Adipocyte (in vitro differentiated cells): ENCODE data around the gene DIP2A.

Experiments used
- DNase-seq: peaks from one replicate; pipeline ENCODE4 v3.0.0-alpha.2; 2015; ENCODE audit warnings: low read depth
- H3K27me3 ChIP-seq: replicated peaks from 2 replicates; pipeline ENCODE4 v1.7.0; 2013; ENCODE audit warnings: mild to moderate bottlenecking, low read length, moderate library complexity; ENCODE audit not compliant: control insufficient read depth, insufficient read depth
- H3K36me3 ChIP-seq: 2 replicates; pipeline ENCODE4 v1.7.0; 2013; ENCODE audit warnings: low read length, mild to moderate bottlenecking, moderate library complexity; ENCODE audit not compliant: control insufficient read depth, insufficient read depth, severe bottlenecking
- H3K4me1 ChIP-seq: 2 replicates; pipeline ENCODE4 v1.7.0; 2013; ENCODE audit warnings: mild to moderate bottlenecking, low read length, moderate library complexity; ENCODE audit not compliant: control insufficient read depth, insufficient read depth
- H3K4me3 ChIP-seq: 2 replicates; pipeline ENCODE4 v1.7.0; 2013; ENCODE audit warnings: mild to moderate bottlenecking, low read length, moderate library complexity
- H3K9ac ChIP-seq: 2 replicates; pipeline ENCODE4 v1.7.0; 2013; ENCODE audit warnings: mild to moderate bottlenecking, low read length, moderate library complexity
- H3K9me3 ChIP-seq: 2 replicates; pipeline ENCODE4 v1.7.0; 2013; ENCODE audit warnings: mild to moderate bottlenecking, low read length, moderate library complexity; ENCODE audit not compliant: control insufficient read depth

The DIP2A gene

GRCh38 chr21:46553993-46554392 is 95.3 kb downstream of the DIP2A start:
- H3K4me3 ChIP-seq, result no peak overlapping the region
- no peak overlapping the region for H3K9ac ChIP-seq
- DNase-seq, result no peak
- peaks cover 85% of the 10 kb centered on the region for H3K36me3 ChIP-seq
- no peaks in the 10 kb centered on the region for H3K9me3 ChIP-seq
- H3K4me1 ChIP-seq, result no peaks in the 10 kb centered on the region
- H3K27me3 ChIP-seq, result no peaks in the 10 kb centered on the region

DNA sequence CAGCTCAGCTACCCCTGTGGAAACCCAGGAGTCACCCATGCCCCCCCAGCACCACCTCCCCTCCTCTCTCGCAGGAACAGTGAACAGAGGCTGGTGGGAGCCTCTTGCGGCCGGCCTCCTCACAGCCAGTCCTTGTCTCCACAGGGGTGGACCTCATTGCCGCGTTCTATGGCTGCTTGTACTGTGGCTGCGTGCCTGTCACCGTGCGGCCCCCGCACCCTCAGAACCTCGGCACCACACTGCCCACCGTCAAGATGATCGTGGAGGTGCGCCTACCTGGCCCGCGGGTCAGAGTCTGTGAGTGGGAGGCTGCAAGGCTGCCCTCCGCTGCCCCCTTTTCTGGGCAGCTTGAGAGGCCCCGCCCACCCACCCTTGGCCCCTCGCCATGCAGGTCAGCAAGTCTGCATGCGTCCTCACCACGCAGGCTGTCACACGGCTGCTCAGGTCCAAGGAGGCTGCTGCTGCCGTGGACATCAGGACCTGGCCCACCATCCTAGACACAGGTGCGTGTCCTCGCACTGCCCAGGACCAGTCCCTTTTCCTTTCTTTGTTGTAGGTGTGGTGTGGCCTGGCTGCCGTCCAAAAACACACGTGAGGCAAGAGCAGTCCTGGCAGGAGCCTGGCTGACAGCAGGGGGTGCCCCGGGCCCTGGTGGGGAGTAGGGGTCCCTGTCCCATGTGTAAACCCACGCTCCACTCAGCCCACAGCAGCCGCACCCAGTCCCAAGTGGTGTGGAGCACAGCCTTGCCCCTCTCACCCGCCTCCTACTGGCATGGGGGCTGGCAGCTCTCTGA is 95.9 kb downstream of the DIP2A start:
- Histone ChIP-seq H3K4me3 (no peak overlapping the region), H3K36me3 (peaks cover 86% of the 10 kb centered on the region), H3K9me3 (no peaks in the 10 kb centered on the region), H3K27me3 (no peaks in the 10 kb centered on the region), H3K9ac (no peak overlapping the region), H3K4me1 (no peaks in the 10 kb centered on the region)
- DNase-seq, result no peak

DNA sequence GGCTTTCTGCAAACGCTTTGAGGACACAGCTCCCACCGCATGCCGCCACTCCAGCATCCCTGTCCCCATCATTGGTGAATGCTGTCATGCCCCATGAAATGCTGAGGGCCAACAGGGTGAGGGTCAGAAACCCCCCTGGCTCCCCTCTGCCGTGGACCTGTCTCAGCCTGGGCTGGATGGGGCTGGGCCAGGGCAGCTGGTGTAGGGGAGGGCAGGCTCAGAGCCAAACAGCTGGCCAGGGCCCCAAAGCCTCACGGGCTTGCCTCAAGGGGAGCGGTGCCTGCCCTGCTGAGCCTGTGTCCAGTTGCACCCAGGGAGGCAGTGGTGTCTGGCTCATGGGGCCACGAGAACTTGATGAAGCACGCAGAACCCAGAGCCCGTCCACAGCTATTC is 96.5 kb downstream of the DIP2A start:
- peaks cover 85% of the 10 kb centered on the region for H3K36me3 ChIP-seq
- no peaks in the 10 kb centered on the region for H3K9me3 ChIP-seq
- no peaks in the 10 kb centered on the region for H3K4me1 ChIP-seq
- no peak for DNase-seq
- H3K4me3 ChIP-seq, result no peak overlapping the region
- H3K9ac ChIP-seq, result no peak overlapping the region
- H3K27me3 ChIP-seq, result no peaks in the 10 kb centered on the region

DNA sequence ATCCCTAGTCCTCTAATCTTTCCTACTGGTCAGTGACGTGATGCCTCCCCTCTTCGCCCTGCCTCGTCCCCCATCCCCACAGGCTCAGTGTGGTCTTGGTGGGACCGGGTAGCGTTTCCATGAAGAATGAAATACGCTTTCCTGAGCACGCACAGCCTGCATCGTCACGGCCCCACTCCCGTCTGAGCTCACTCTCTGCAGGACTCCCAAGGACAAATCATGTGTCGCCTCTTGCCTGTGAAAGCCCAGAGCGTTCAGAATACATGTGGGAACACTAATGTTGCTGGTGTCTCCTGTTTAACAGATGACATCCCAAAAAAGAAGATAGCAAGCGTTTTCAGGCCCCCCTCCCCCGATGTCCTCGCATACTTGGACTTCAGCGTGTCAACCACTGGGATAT is 97.0 kb downstream of the DIP2A start:
- no peak overlapping the region for H3K4me3 ChIP-seq
- H3K36me3 ChIP-seq, result peaks cover 85% of the 10 kb centered on the region
- no peak for DNase-seq

GRCh38 chr21:46556802-46557201 is 98.1 kb downstream of the DIP2A start:
- Histone ChIP-seq H3K9ac (no peak overlapping the region), H3K4me1 (no peaks in the 10 kb centered on the region), H3K36me3 (peaks cover 85% of the 10 kb centered on the region), H3K9me3 (no peaks in the 10 kb centered on the region), H3K4me3 (no peak overlapping the region), H3K27me3 (no peaks in the 10 kb centered on the region)
- DNase-seq, result no peak

More for the DNA sequence above, 97.0 kb downstream of the DIP2A start:
- H3K4me1 ChIP-seq, result no peaks in the 10 kb centered on the region
- H3K9ac ChIP-seq, result no peak overlapping the region
- H3K9me3 ChIP-seq, result no peaks in the 10 kb centered on the region
- no peaks in the 10 kb centered on the region for H3K27me3 ChIP-seq

DNA sequence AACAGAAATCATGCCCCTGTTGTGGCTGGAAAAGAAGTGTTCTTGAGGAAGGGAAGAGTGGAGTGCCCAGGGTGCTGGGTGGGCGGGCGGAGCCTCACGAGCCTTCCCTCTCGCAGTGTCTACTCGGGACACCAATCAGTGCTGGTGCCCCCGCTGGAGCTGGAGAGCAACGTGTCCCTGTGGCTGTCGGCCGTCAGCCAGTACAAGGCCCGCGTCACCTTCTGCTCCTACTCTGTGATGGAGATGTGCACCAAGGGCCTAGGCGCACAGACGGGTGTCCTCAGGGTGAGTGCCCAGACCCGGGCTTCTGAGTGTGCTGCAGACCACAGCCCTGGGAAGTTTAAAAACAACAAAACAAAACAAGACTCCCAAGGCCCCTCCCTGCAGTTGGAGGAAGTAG is 98.8 kb downstream of the DIP2A start:
- Histone ChIP-seq H3K4me3 (no peak overlapping the region), H3K36me3 (peaks cover 85% of the 10 kb centered on the region), H3K4me1 (no peaks in the 10 kb centered on the region), H3K9me3 (no peaks in the 10 kb centered on the region), H3K27me3 (no peaks in the 10 kb centered on the region), H3K9ac (no peak overlapping the region)
- DNase-seq, result no peak

GRCh38 chr21:46557919-46558392 is 99.3 kb downstream of the DIP2A start:
- H3K4me1 ChIP-seq, result no peaks in the 10 kb centered on the region
- no peak overlapping the region for H3K4me3 ChIP-seq
- peaks cover 86% of the 10 kb centered on the region for H3K36me3 ChIP-seq
- no peak overlapping the region for H3K9ac ChIP-seq
- no peaks in the 10 kb centered on the region for H3K27me3 ChIP-seq
- DNase-seq, result no peak
- H3K9me3 ChIP-seq, result no peaks in the 10 kb centered on the region

GRCh38 chr21:46559291-46559983 is 100.7 kb downstream of the DIP2A start:
- H3K4me3 ChIP-seq, result no peak overlapping the region
- peaks cover 88% of the 10 kb centered on the region for H3K36me3 ChIP-seq
- H3K9ac ChIP-seq, result no peak overlapping the region
- no peaks in the 10 kb centered on the region for H3K9me3 ChIP-seq
- H3K27me3 ChIP-seq, result no peaks in the 10 kb centered on the region
- H3K4me1 ChIP-seq, result no peaks in the 10 kb centered on the region
- no peak for DNase-seq

DNA sequence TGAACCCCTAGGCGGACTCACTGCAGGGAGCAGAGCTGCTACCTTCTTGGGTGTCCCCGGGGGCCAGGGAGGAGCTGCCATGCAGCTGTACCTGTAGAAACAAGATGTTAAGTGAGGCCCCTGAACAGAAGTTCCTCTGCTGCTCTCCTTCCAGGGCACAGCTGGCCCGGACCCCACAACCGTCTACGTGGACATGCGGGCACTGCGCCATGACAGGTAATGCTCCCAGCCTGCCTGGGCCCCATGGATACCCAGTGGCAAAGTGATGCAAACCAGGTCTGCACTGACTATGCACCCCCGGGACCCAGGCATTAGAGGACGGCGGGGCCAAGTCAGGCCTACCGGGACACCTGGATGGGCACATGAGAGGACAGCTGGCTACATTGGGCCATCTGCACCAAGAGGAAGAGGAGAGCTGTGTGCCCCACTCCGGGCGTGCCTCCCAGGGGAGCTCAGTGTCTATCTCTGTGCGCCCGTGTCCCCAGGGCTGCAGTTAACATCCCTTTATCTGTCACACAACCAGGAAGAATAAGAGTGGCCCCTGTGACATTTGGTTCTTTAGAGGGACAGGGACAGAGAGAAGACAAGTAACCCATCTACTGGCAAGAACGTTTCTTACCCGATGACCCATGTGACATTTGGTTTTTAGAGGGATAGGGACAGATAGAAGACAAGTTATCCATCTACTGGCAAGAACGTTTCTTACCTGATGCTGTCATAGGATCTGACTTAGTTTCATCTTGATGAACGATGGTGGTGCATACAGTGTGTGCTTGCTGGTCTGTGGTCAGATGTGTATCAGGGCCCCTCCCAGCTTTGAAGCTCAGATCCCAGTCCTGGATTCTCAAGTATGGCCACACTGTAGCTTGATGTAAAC is 102.1 kb downstream of the DIP2A start:
- H3K27me3 ChIP-seq, result no peaks in the 10 kb centered on the region
- no peak overlapping the region for H3K4me3 ChIP-seq
- no peaks in the 10 kb centered on the region for H3K4me1 ChIP-seq
- DNase-seq, result no peak
- peaks cover 93% of the 10 kb centered on the region for H3K36me3 ChIP-seq
- H3K9me3 ChIP-seq, result no peaks in the 10 kb centered on the region
- H3K9ac ChIP-seq, result no peak overlapping the region

DNA sequence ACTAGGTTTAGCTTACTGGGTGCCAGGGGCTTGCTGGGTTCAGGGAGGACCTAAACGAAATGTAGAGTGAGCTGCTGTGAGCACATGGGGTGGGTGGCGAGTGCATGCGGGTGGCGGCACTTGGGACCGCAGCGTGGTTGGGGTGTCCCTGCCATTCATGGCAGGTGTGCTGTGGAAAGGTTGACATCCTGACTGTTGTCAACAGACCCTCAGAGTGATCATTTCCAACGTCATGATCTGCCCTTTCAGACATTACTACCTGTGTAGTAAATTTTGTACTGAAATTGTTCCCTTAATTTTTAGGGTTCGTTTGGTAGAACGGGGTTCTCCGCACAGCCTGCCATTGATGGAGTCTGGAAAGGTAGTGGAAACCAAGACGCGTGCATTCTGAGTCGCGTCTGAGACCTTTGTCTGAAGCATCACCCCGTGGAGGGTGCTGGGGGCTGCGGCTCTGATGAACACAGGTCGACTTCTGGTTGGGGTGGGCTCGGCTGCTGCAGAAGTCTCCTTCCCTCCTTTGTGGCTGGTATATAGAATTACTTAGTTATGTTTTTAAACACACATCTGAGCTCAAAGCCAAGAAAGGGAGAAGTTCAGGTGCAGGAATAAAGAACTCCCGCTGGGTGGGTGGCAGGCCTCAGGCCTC is 102.9 kb downstream of the DIP2A start:
- Histone ChIP-seq H3K4me1 (no peaks in the 10 kb centered on the region), H3K27me3 (no peaks in the 10 kb centered on the region), H3K4me3 (no peak overlapping the region), H3K9ac (no peak overlapping the region), H3K36me3 (peaks cover 97% of the 10 kb centered on the region), H3K9me3 (no peaks in the 10 kb centered on the region)
- no peak for DNase-seq
